ES-I3 (cell line): Measurements from ENCODE around the gene CDC42BPA.
A peak's percentile ranks its signal among the peaks of the same experiment; 100 is the strongest.

Experiments used
- H3K36me3 ChIP-seq: 2 replicates; pipeline ENCODE4 v1.6.1; 2013; ENCODE audit warnings: mild to moderate bottlenecking, low read length, control low read depth, moderate library complexity; ENCODE audit not compliant: insufficient read depth
- H3K4me1 ChIP-seq: 2 replicates; pipeline ENCODE4 v1.6.1; 2013; ENCODE audit warnings: mild to moderate bottlenecking, control low read depth, low read length; ENCODE audit not compliant: insufficient read depth
- H3K9ac ChIP-seq: 2 replicates; pipeline ENCODE4 v1.6.1; 2013; ENCODE audit warnings: low read depth, mild to moderate bottlenecking, low read length, moderate library complexity
- H3K9me3 ChIP-seq: 2 replicates; pipeline ENCODE4 v1.6.1; 2013; ENCODE audit warnings: mild to moderate bottlenecking, low read length, moderate library complexity; ENCODE audit not compliant: control insufficient read depth, insufficient read depth

CDC42BPA gene

DNA sequence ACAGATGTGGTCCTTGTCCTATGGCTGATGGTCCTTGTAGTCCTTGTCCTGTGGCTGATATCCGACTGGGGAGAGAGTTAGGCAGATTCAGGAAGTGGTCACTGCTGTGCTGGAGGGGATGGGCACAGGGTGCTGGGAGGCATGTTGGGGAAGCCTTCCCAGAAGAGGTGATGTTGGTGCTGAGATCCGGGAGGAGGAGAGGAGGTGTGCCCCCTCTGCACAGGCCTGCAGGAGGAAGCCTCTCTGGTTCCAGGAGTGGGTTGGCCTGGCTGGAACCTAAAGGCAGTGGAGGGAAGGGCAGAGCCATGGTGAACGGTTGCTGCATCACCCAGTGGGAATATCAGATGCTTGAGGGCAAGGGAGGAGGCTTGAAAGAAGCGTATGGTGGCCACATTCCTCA lies 363.5 kb downstream of the CDC42BPA start:
- Histone ChIP-seq H3K4me1 (no peaks in the 10 kb centered on the region), H3K9me3 (no peaks in the 10 kb centered on the region), H3K9ac (no peak overlapping the region), H3K36me3 (no peaks in the 10 kb centered on the region)

DNA sequence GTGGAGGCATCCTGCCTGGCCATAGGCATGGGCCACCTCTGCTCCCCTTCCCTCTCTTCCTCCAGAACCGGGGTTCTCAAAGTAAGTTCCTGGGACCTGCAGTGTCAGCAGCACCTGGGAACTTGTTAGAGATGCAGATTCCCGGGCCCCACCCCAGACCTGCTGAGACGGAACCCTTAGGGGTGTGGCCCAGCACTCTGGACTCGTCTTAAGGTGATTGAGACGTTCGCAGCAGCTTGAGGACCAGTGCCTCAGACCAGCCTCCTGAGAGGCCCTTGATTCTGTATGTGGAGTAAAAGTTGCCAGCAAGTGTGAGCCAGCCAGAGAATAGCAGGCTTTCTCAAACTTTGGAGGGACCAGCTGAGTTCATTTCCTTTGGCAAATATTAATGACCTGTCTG lies 364.0 kb downstream of the CDC42BPA start:
- Histone ChIP-seq H3K9me3 (no peaks in the 10 kb centered on the region), H3K4me1 (no peaks in the 10 kb centered on the region), H3K9ac (no peak overlapping the region), H3K36me3 (no peaks in the 10 kb centered on the region)

DNA sequence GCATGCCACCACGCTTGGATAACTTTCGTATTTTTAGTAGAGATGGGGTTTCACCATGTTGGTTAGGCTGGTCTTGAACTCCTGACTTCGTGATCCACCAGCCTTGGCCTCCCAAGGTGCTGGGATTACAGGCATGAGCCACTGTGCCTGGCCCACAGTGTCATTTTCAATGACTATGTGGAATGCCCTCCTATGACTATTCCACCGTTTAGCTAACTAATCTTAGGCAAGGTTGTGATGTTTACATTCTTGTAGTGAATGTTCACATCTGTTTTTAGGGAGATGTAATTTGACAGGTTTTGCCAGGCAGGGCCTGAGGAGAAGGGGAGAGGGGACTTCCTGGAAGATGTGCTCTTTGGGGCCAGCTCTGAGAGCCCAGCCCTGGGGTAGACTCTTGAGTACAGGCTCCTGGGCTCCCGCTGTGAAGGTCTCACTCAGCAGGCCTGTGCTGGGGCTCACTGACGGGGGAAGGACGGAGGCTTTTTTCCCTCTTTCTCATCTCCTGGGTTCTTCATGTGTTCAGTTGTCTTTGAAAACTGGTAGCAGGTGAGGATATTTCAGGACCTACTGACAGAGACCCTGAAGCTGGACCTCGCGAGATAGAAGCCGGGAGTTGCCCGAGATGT lies 365.0 kb downstream of the CDC42BPA start:
- Histone ChIP-seq H3K9ac (no peak overlapping the region), H3K4me1 (no peaks in the 10 kb centered on the region), H3K36me3 (no peaks in the 10 kb centered on the region), H3K9me3 (no peaks in the 10 kb centered on the region)

DNA sequence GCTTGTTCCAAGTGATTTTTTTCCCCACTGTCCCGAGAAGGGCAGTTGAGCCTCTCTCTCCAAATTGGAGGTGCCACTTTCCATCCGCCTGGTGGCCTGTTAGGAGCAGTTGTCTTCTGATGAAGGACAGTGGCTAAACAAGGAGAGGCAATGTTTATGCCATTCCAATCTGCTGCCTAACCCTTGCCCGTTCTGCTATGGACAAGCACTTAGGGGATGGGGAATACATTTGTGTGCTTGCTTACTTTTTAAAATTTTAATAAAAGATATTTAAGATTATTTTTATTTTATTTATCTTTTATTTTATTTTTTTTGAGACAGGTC lies 366.2 kb downstream of the CDC42BPA start:
- Histone ChIP-seq H3K36me3 (no peaks in the 10 kb centered on the region), H3K9me3 (no peaks in the 10 kb centered on the region), H3K4me1 (no peaks in the 10 kb centered on the region), H3K9ac (no peak overlapping the region)

DNA sequence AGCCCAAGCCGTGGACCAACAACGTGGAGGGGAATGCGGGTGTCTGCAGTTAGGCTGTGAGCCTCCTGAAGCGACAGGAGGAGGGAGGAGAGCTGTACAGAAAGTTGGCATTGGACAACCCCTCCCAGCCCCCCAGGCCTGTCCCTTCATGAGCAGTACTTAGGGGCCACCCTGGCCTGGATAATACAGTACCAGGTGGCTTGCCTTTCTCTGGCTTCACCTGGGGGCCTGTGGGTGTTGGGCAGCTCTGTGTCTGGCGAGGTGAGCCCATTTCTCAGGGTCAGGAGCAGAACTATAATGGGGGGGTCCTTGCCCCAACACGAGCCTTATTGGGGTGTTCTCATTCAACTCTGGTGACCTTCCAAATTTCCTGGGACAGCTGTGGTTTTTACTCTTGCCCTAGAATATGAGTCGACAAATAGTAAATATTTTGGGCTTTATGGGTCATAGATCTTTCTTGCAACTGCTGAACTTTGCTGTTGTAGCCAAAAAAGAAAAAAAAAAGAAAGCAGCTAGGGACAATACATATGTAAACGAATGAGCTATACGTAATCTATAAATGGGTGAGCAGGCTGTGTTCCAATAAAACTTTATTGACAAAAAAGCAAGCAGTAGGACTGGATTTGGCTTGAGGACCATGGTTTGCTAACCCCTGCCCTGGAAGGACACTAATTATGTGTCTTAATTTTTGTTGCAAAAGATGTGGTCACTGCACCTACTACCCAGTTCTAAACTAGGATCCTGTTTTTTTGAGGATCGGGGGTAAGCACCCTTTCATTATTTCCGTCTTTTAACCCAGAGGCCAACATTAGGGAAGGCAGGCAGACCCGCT lies 366.8 kb downstream of the CDC42BPA start:
- no peak overlapping the region for H3K9ac ChIP-seq
- no peaks in the 10 kb centered on the region for H3K4me1 ChIP-seq
- H3K9me3 ChIP-seq: no peaks in the 10 kb centered on the region
- H3K36me3 ChIP-seq: no peaks in the 10 kb centered on the region

DNA sequence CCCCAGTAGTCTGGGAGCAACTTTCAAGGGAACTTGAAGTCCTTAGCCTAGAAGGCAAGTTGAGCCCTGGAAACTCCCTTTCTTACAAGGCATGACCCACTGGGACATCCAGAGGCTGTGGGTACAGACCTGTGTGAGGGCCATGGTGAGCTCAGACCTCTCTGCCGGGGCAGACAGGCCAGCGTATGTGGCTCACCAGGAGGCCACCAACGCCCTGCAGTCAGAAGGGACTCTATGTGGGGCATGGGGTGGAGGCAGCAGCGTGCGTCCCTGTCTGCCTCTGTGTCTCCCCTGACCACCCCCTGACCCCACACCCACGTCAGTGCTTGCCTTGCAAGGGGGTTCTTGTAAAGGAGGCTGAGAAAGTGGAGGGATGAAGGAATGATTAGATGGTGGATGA lies 367.4 kb downstream of the CDC42BPA start:
- Histone ChIP-seq H3K36me3 (no peaks in the 10 kb centered on the region), H3K9me3 (no peaks in the 10 kb centered on the region), H3K9ac (no peak overlapping the region), H3K4me1 (peaks cover 3% of the 10 kb centered on the region)

DNA sequence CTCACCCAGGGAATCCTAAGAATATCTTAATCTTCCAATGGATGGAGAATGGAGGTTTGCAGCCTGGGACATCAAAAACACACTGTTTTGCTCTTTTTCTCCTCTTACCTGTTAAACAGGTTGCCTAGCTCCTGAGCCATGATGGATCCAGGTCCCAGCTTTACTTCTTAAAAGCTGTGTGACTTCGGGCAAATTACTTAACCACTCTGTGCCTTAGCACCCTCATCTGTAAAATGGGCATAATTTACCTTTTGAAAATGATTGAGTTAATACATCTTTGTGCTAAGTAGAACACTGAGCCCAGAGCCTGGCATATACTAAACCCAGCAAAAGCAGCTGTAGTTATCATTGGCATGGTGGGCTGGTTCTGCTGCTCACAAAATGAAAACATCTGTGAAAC lies 368.0 kb downstream of the CDC42BPA start:
- Histone ChIP-seq H3K9ac (no peak overlapping the region), H3K36me3 (no peaks in the 10 kb centered on the region), H3K4me1 (peaks cover 8% of the 10 kb centered on the region), H3K9me3 (no peaks in the 10 kb centered on the region)

DNA sequence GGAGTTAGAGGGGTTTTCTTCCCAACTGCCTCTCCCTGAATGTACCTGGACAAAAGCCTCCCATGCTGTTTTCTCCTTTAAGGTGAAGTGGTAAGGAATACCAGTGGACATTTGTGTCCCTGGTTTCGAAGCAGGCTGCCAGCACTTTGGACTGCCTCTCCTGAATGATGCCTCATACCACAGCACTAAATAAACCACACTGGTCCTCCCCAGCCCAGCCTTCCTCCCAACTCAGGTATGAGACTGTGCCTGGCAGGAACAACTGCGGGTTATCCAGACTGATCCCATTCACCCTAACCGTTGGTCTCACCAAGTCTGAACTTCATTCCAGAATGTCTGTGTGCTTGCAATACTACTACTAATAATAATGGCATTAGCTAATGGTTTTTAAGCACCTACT lies 368.9 kb downstream of the CDC42BPA start:
- Histone ChIP-seq H3K4me1 (peaks cover 12% of the 10 kb centered on the region), H3K9ac (no peak overlapping the region), H3K9me3 (no peaks in the 10 kb centered on the region), H3K36me3 (no peaks in the 10 kb centered on the region)

DNA sequence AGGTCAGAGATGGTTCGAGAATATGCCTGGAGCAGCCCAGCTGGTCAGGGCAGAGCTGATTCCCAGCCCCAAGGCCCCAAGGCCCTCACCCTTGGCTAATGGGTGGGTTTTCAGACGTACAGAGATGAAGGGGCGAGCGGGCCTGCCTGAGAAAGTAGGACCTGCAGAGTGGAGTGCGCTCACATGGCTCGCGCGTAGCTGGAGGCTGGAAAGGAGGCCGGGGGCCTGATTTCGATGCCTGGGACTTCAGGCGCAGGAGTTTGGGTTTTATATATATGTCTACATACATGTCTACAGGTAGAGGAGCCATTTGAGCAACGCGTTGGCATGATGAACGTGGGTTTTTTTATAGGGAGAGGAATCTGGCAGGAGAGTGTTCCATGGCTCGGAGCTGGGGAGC lies 369.3 kb downstream of the CDC42BPA start:
- Histone ChIP-seq H3K9me3 (no peaks in the 10 kb centered on the region), H3K9ac (no peak overlapping the region), H3K36me3 (no peaks in the 10 kb centered on the region), H3K4me1 (peaks cover 12% of the 10 kb centered on the region)

DNA sequence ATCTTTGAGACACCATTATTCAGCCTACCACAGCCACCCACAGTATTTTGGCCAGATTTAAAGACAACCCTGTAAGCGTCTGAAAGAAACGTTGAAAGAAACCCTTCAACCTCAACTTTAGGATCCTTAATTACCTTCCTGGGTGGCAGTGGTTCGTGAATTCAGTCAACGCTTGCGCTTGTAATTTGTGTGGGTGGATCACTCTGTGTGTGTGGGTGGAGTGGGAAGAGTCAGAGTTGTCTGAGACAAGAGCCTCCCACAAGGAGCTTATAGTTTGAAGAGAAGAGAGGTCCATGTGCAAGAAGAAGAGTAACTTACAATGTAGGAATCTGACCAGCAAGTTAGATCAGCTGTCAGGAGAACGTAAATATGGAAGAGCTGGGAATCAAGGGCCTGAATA lies 369.8 kb downstream of the CDC42BPA start:
- no peak overlapping the region for H3K9ac ChIP-seq
- no peaks in the 10 kb centered on the region for H3K36me3 ChIP-seq
- H3K9me3 ChIP-seq: no peaks in the 10 kb centered on the region
- H3K4me1 ChIP-seq: peaks cover 12% of the 10 kb centered on the region

DNA sequence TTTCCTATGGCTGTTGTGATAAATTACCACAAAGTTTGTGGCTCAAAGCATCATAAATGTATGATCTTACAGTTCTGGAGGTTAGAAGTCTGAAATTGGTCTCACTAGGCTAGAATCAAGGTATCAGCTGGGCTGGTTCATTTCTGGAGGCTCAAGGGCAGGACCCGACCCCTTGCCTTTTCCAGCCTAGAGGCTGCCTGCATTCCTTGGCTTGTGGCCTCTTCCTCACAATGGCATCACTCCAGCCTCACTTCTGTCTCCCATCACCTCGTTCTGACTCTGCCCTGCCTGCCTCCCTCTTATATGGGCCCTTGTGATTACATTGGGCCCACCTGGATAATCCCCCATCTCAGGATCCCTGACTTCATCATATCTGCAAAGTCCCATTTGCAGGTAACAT lies 370.2 kb downstream of the CDC42BPA start:
- H3K9me3 ChIP-seq: no peaks in the 10 kb centered on the region
- no peak overlapping the region for H3K9ac ChIP-seq
- H3K36me3 ChIP-seq: no peaks in the 10 kb centered on the region
- H3K4me1 ChIP-seq: peaks cover 12% of the 10 kb centered on the region

DNA sequence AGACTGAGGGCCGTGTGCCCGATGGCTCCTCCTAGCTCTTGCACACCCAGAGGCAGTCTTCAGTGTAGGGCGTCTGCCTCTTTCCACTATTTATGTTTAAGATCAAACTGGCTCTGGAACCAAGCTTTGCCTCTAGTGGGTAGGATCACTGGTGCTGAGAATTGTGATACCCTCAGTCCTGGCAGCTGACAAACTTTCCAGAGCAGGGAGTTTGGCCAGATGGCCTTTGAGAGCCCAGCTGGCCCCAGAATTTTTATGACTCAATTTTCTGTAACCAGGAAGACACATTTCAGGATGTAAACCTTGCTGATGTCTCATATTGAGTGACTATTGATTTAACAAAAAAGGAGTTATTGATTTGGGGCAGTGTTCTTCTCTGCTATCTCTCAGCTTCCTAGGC lies 371.5 kb downstream of the CDC42BPA start:
- H3K9ac ChIP-seq: no peak overlapping the region
- no peaks in the 10 kb centered on the region for H3K36me3 ChIP-seq
- no peaks in the 10 kb centered on the region for H3K9me3 ChIP-seq
- peaks cover 16% of the 10 kb centered on the region for H3K4me1 ChIP-seq

DNA sequence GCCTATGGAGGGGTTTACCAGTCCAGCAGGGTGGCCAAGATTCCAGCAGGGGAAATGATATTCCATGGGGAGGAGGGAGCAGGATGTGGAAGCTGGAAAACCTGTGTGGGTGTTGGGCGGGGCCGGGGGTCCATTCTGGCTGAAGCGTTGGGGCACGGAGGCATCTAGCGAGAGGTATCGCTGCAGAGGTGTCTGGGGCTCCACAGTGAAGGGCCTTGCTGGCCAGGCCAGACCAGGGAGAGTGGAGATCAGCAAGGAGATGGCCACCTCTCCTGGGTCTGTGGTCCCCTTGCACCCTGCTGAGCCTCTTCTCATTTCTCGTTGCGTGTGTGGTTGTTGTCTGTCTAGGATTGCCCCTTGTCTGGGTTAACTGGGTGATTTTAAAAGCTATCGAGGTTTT lies 372.0 kb downstream of the CDC42BPA start:
- Histone ChIP-seq H3K36me3 (no peaks in the 10 kb centered on the region), H3K9me3 (no peaks in the 10 kb centered on the region), H3K4me1 (peaks cover 16% of the 10 kb centered on the region), H3K9ac (no peak overlapping the region)

DNA sequence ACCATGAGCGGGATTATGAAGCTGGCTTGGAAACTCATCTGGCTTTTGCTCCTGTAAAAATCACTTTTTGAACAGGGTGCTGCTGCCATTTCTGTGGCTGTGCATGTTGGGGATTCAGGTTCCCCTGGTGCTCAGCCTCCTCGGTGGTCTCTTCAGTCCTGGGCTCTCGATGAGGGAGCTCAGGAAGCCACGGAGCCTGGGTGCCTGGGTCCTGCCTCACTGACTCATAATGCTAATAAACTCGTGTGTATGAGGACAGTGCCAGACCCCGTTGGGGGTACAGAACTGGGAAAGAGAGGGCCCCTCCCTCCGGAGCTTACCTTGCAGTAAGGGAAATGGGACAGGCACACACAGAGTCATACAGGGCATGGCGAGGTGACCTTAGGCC lies 372.4 kb downstream of the CDC42BPA start:
- H3K9ac ChIP-seq: peak overlapping the region; percentile 11; the same call in 1 of the 2 replicates
- no peaks in the 10 kb centered on the region for H3K36me3 ChIP-seq
- H3K9me3 ChIP-seq: no peaks in the 10 kb centered on the region
- H3K4me1 ChIP-seq: peaks cover 16% of the 10 kb centered on the region

DNA sequence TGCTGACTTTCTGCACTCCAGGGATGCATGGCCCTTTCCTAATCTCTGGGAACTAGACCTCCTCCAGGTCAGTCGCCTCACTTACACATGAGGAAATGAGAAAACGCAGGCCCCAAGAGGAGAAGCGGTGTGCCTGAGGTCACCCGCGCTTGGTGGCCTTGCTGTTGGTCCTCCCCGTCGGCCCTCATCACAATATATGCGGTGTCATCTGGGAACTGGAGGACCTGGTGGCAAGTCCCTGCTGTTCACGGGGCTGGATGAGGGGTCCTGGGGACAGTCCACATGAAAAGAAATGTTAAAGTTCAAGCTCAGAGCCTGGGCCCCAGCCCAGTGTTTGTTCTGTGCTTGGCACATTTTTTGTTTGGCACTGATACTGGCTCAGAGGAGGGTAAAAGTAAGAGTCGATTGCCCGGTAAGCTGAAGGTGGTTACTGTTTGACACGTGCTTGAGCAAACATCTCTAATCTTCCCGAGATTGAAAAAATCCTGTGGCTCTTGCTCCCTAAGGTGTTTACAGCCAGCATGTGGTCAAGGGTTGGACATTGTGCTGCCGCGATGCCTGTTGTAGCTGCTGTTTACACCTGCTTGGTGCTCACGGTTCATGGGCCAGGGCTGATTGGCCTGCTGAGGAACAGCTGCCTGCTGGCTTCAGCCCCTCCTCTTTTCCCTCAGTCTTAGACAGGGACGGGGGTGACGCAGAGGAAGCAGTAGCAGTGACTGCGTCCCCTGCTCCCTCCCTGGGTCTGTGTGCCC lies 373.0 kb downstream of the CDC42BPA start:
- no peaks in the 10 kb centered on the region for H3K36me3 ChIP-seq
- peaks cover 16% of the 10 kb centered on the region for H3K4me1 ChIP-seq
- peak overlapping the region; percentile 11; the same call in 1 of the 2 replicates for H3K9ac ChIP-seq
- H3K9me3 ChIP-seq: no peaks in the 10 kb centered on the region
